Right lobe of liver (tissue), 4 donors: ENCODE results near the gene SLC26A4.

ENCODE experiments used
- POLR2A ChIP-seq: fragments of 450-650 bp; IDR thresholded peaks from one replicate; pipeline ENCODE4 v1.6.1; 2017; ENCODE audit warnings: antibody characterized with exemption, mild to moderate bottlenecking
- TF ChIP-seq, protein P1 (sequence below), 4 donors: fragments of 200-600 bp in 3 of 4; fragments of 450-650 bp in 1 of 4; IDR thresholded peaks; one replicate each; pipeline versions ENCODE4 v1.5.1 to v1.8.0; 2016 to 2022; ENCODE audit warnings: antibody characterized with exemption in 4 of 4, mild to moderate bottlenecking in 2 of 4
- donor health status: DM: no; HTN: no; CAD: no.
- donor health status: DM: no; HTN: no; CAD: no.
- donor health status: DM: no; HTN: yes; CAD: no.

DNA sequence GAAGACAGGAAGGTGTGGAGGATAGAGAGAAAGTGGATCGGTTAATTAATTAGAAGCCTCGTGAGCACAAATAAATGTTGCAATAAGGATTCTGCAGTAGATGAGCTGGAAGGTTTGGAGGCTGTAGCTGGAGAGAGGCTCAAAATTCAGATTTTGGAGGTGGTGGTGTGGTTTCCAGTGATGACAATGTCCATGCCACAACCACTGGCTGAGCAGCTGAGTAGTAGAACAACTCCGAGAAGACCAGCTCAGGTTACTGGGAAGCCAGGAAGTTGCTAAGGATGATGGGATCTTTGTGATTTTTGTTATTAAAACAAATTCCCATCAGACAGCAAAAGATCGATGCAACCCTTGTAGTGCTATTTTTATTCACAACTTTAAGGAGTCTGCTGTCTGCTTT, 7.7 kb downstream of the SLC26A4 start:
- TF ChIP-seq, protein P1, sequence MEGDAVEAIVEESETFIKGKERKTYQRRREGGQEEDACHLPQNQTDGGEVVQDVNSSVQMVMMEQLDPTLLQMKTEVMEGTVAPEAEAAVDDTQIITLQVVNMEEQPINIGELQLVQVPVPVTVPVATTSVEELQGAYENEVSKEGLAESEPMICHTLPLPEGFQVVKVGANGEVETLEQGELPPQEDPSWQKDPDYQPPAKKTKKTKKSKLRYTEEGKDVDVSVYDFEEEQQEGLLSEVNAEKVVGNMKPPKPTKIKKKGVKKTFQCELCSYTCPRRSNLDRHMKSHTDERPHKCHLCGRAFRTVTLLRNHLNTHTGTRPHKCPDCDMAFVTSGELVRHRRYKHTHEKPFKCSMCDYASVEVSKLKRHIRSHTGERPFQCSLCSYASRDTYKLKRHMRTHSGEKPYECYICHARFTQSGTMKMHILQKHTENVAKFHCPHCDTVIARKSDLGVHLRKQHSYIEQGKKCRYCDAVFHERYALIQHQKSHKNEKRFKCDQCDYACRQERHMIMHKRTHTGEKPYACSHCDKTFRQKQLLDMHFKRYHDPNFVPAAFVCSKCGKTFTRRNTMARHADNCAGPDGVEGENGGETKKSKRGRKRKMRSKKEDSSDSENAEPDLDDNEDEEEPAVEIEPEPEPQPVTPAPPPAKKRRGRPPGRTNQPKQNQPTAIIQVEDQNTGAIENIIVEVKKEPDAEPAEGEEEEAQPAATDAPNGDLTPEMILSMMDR (IDR thresholded peaks at IDR 0.05), result no peak
- TF ChIP-seq POLR2A, result no peak
